Activated CD4-positive, alpha-beta T cell treated with anti-CD3 and anti-CD28 coated beads for 24 hours (primary cell): ENCODE measurements around the gene STAP1.
"Not testable (repeated sequence)": the region's sequence is repeated elsewhere in the genome, so short reads cannot be mapped to it uniquely, and the experiment has no call there.

Source experiments
- DNase-seq, 2 donors: peaks; one replicate each; pipeline ENCODE4 v3.0.0-alpha.2; 2020; ENCODE audit warnings: low read depth in 2 of 2

Gene STAP1

DNA sequence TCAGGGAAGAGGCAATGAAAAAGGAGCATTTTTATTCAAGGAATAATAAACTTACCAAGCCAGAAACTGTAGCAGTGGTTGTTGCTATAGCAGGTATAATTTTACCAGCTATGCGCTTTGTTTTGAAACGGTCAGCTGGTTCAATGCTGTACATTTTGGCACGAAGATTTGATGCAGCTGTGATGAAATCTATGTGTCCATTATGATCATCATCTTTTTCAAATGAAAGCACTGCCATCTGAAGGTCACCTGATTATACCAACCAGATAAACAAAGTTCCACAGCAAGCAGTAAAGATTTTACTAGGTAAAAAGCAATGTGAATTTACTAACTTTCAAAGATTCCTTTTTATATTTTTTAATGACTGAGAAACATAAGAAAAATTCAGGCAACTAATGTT lies 66.4 kb downstream of the STAP1 start:
- no peak for DNase-seq

DNA sequence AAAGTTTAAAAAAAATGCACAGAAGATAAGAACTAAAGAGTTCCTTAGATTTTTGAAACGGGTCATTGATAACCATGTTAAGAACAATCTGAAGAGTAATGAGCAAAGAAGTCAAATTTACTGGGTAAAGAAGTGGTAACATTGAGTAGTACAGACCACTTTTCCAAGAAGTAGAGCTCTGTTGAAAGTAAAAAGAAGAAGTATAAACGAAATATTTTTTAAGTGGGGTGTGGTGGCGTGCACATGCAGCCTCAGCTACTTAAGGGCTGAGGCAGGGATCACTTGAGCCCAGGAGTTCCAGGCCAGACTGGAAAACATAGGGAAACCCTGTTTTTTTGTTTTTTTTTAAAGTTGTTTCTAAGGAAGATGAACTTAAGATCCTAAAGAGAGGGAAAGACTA lies 74.0 kb downstream of the STAP1 start:
- DNase-seq, result no peak

DNA sequence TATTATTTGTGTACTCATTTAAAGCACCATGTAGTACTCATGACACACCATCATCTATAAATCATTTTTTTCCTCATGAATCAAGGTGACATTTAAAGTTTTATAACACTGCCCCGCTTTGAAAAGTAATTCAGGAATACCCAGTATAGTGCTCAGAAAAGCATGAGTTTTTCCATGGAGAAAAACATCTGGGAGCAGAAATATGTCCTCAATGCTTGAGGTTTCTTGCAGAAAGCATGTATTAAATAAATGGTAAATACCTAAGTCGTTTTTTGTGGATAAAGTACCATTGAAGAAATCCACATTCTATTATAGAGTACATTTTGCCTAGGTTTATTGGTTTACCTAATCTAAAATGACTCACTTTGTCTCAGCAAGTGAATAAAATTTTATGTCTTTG lies 76.2 kb downstream of the STAP1 start:
- DNase-seq, result no peak

DNA sequence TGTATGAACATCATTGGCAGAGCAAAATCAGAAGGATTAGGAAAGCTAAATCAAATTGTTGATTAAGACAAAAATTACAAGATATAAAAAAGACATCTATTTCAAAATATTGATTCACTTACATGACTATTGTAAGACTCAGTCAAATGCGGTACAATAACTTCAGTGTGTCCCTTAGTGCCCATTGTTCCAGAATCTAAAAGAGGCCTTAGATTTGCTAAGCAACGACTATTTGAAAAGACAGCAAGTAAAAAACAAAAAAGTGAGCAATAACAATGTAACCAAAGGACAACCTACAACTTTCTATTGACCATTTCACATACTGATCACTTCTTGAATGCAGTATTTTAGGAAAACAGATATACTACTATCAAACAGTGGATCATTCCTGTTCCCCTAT lies 76.8 kb downstream of the STAP1 start:
- no peak for DNase-seq

DNA sequence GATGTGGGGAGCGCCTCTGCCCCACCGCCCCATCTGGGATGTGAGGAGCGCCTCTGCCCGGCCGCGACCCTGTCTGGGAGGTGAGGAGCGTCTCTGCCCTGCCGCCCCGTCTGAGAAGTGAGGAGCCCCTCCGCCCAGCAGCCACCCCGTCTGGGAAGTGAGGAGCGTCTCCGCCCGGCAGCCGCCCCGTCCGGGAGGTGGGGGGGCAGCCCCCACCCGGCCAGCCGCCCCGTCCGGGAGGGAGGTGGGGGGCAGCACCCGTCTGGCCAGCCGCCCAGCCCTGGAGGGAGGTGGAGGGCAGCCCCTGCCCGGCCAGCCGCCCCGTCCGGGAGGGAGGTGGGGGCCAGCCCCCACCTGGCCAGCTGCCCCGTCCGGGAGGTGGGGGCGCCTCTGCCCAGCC lies 78.5 kb downstream of the STAP1 start:
- not testable (repeated sequence) for DNase-seq

DNA sequence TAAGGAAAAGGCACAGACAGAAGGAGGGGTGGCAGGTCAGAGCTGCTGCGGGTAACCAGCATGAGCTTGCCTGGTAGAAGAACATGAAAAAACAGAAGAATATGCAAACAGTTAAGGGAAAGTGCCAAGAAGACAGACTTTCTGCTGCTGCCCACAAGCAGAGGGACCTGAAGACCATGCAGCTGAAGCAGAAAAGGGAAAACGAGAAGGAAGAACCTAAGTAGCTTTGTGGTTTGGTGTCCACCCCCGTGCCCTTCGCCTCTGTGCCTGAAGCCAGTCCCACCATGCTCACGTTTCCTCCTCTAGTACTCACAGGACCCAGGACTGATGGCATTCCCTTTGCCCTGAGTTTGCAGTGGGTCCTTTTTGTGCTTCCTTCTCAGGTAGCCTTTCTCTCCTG lies 79.6 kb downstream of the STAP1 start:
- DNase-seq, result no peak

DNA sequence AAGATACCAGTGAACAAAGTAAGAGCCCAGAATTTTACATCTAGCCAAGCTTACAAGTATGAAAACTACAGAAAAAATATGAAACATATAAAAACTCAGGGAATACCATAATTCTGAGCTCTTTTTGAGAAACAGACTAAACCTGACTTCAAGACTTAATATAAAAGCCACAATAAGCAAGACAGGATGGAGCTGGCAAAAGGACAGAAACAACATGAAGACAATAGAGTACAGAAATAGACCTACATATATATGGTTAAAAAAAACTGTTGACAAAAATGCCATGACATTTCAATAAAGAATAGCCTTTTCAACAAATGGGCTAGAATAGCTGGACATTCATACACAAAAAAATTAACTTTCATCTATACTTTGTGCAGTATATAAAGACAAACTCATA lies 93.0 kb downstream of the STAP1 start:
- DNase-seq, result no peak
